K562 (cell line): ENCODE results near the gene PACRG. TPM values are rescaled to one million over a fixed set of nuclear protein-coding genes. Genes with fewer than 3 reads are reported as not detected.

Experiments used
- KDM5B ChIP-seq: fragments of 200-600 bp; sonication (generic); IDR thresholded peaks from 2 replicates; pipeline ENCODE4 v1.6.1; 2012; ENCODE audit warnings: low read depth, mild to moderate bottlenecking, moderate library complexity, low read length, control low read depth, inconsistent platforms; ENCODE audit not compliant: insufficient replicate concordance
- REST ChIP-seq, 2 experiments: fragments of 450-650 bp; formaldehyde crosslinking in 1 of 2; IDR thresholded peaks; 2 replicates each; pipeline versions ENCODE4 v1.4.0 to v1.6.1; 2014 to 2020; ENCODE audit warnings: mild to moderate bottlenecking in 2 of 2, borderline replicate concordance in 1 of 2, low read depth in 1 of 2
- SRSF3 ChIP-seq: fragments of 200-400 bp; formaldehyde crosslinking; IDR thresholded peaks from 2 replicates; pipeline ENCODE4 v1.6.1; 2016; ENCODE audit warnings: mild to moderate bottlenecking, low read length, moderate library complexity; ENCODE audit not compliant: insufficient read depth
- polyA plus RNA-seq, 8 experiments: library from polyadenylated mRNA; depleted of rRNA in 4 of 8; stranded (reverse) in 5 of 8; unstranded in 3 of 8; fragments of >200 nt; fragmentation: Nextera tagmentation in 2 of 8; fragmentation: Illumina TruSeq in 1 of 8; extraction: Ambion mirVana in 2 of 8; extraction: Trizol in 1 of 8; gene quantifications; 2 replicates each; pipeline versions ENCODE4 v1.2.1 to v1.2.3, GENCODE V29; 2011 to 2014; ENCODE audit warnings: inconsistent platforms in 1 of 8, missing spikeins in 1 of 8
- total RNA-seq, 7 experiments: library from RNA; depleted of rRNA in 6 of 7; stranded (reverse); fragments of >200 nt in 6 of 7; fragmentation: Illumina TruSeq in 2 of 7; extraction: Trizol in 2 of 7; gene quantifications; 2 replicates each; pipeline versions ENCODE4 v1.2.1 to v1.2.3, GENCODE V29; 2011 to 2021; ENCODE audit warnings: low replicate concordance in 1 of 7

Gene PACRG
- total and polyA plus RNA-seq, 9 of the 15 experiments (the other 6 are each of a cell fraction or from before 2014, with no cell fraction given): 0.04 TPM; not detected in 8

- TF ChIP-seq REST (IDR thresholded peaks at IDR 0.05; ENCODE audit: borderline replicate concordance) (no peak), REST (CRISPR knock-in tag; IDR thresholded peaks at IDR 0.05; ENCODE audit: low read depth) (no peak), SRSF3 (no peak), KDM5B (no peak)
Measured at GRCh38 chr6:163249651-163250101, 521.9 kb downstream of the PACRG start (continued).
